Measurements from ENCODE around the gene TRIM47.

TRIM47 gene

DNA sequence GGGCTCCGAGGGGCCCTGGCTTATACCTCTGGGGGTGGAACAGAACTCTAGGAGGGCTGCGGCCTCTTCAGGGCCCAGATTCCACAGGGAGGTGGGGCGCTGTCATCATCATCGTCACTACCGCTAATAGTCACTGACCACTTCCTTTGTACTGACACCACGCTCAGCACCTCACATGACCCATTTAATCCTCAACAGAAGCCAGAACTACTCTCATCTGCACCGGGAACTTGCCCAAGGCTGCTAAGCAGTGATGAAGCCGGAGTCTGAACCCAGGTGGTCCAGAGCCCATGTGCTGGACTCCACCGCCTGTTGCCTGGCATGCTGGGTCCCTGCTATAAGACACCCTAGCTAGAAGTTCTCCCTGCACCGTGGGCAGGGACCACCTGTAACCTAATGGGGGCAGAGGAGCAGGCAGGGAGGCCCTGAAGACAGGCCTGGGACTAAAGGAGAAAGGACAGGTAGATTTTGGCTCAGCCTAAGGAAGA lies 46.2 kb downstream of the TRIM47 start:
- peak; percentile 82 for DNase-seq (ENCODE audit: low spot score)

DNA sequence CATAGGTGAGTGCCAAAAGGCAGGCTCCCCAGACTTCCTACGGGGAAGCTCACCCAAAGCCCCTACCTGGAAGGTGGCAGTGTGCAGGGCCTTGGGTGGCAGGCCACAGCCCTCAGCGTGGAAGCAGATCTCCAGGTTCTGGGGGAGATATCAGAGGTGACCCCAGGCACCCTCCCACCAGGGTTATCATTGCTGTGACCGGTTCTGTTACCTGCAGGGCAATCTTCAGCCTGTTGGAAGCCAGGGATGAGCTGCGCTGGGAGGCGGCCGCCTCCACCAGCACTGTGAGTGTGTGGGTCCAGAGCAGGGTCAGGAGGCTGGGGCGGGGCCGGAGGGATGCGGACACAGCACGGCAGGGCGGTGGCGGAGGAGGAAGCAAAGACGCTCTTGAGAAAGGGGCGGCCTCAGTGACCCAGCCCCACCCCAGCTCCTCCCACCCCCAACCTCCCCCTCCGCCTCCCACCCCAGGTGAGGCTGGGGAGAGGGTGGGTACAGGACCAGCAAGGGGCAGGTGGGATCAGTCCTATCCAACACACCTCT lies 47.3 kb downstream of the TRIM47 start:
- DNase-seq (ENCODE audit: low spot score), result no peak

DNA sequence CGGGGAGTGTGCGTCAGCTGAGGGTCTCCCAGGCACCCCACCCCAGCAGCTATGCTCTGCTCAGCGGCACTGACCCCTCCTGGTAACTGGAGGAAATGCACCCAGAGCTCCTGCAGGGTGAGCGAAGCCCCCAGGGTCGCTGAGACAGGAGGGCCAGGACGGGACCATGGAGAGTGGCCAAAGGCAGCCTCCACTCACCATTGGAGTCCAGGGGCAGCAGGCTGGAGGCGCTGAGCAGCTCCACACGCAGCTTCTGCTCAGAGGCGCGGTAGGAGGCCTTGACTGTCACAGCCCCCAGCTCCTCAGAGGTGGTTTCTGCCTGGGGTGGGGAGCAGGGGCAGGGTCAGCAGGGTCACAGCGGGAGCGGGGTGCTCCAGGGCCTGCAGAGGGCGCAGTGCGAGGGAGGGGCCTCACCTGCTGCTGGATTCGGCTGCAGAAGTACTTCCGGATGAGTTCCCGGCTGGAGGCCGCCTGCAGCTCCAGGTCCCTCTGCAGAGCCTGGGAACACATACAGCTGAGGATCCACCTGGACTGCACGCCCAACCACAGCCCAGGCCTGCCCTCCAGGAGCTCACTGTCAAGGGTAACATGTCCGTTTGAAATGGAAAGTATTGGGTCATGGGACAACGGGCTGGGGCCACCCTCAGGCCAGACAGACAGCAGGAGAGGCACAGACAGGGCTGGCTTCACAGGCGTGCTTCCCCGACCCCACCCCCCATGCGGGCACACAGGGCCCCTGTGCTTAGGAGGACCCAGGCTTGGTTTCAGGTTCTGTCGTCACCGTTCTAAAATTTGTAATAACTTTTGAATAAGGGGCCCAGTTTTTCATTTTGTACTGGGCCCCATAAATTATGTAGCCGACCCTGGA lies 48.0 kb downstream of the TRIM47 start:
- DNase-seq (ENCODE audit: low spot score), result no peak

DNA sequence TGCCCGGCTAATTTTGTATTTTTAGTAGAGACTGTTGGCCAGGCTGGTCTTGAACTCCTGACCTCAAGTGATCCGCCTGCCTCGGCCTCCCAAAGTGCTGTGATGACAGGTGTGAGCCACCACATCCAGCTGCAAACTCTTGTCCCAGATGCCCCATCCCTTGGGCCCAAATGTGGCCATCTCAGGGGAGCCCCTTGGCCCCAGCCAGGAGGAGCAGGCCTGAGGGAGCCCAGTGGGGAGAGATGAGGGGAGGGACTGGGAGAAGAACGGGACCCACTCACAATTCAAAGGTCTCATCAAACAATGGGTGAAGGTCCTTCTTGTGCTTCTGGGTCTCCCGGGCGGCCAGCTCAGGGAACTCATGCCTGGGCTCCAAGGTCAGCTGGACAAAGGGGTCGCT lies 48.6 kb downstream of the TRIM47 start:
- no peak for DNase-seq (ENCODE audit: low spot score)

DNA sequence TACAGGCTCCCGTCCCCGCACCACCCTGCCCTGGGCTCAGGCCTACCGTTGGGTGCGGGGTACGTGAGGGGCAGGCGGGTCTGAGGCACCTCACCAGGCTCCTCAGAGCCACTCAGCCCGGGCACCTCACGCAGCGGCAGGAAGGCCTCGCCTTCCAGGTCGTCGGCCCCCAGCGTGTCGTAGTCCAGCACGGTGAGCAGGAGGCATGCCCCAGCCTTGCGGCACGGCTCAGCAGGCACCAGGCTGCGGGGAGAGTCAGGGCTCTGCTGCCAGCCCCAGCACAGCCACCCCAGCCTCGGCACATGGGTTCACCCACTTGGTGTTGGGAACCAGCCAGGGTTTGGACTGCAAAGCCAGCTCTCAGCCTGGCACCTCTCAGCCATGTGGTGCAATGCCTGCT lies 49.6 kb downstream of the TRIM47 start:
- no peak for DNase-seq (ENCODE audit: low spot score)

DNA sequence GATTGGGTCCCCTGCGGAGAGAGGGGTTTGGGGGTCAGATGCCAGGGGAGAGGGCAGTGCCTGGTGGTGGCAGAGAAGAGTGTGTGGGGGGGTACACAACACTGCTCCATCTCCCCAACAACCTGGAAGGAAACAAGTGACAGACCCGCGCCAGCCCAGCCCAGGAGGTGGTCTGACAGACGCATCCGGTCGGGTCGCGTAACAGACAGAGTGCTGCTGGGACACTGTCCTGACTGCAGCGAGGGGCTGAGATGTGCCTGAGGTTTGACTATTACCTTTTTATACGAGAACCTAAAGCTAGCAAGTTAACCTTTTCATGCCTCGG lies 50.3 kb downstream of the TRIM47 start:
- no peak for DNase-seq (ENCODE audit: low spot score)

DNA sequence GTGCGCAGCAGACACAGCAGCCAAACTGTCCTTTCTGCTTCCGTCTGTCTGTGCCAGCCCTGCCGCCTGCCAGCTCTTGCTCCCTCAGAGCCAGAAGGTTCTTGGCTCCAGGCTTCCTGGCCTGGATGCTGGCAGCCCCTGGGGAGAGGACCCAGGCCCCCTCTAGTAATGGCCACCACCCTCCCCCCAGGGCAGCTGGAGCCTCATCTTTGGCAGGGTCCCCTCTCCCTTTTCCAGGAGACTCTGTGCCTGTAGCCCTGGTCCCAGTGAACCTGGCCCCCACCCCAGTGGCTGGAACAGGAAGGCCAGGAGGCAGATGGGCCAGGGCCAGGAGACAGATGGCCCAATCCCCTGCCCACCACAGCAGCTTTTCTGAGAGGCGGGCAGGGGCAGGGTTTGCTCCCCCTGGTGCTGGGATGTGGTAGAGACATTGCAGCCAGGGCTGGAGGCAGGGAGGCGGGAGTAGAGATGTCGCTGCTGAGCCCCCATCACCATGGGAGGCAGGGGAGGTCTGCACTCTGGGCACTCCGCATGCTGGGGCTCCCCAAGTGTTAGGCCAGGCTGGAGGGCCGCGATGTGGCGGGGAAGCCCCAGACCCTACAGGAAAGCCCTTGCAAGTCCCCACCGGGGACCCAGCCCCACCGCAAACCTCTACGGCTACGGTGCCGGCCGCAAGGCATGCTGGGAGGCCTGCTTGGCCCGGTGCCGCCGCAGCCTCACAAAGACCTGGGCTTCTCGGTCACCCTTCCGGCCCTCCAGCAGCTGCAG lies 50.9 kb downstream of the TRIM47 start:
- peak; percentile 89 for DNase-seq (ENCODE audit: low spot score)

DNA sequence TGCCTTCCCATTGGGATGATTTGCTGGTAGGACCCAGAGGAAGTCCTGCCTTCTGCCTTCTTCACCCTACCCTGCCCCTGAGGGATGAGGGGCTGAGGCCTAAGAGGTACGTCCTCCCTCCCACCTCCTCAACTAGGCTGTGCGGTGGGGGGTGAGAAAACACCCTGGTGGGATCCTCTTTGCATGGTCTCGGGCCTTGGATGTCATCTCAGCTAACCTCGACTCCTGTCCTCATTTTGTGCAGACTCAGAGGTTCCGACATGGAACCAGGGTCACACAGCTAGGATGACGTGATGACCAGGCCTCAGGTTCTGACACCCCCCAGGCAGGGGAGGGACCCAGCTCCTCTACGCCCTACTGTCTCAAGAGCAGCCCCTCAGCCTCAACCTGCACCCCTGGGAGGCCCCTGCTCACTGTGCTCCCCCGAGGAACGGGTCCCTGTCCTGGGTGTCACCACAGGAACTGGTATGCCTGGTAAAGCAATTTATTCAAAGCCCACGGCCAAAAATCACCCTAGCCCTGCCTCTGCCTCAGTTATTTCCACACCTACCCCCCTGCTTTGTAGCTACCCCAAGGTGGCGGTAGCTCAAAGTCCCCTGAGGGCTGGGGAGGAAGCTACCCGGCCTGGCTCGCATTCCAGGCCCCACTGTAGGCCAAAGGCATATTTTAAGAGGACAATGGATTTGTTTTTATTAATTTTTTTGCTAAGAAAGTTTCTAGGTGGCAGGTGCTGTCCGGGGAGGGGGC lies 51.6 kb downstream of the TRIM47 start:
- DNase-seq (ENCODE audit: low spot score), result no peak

DNA sequence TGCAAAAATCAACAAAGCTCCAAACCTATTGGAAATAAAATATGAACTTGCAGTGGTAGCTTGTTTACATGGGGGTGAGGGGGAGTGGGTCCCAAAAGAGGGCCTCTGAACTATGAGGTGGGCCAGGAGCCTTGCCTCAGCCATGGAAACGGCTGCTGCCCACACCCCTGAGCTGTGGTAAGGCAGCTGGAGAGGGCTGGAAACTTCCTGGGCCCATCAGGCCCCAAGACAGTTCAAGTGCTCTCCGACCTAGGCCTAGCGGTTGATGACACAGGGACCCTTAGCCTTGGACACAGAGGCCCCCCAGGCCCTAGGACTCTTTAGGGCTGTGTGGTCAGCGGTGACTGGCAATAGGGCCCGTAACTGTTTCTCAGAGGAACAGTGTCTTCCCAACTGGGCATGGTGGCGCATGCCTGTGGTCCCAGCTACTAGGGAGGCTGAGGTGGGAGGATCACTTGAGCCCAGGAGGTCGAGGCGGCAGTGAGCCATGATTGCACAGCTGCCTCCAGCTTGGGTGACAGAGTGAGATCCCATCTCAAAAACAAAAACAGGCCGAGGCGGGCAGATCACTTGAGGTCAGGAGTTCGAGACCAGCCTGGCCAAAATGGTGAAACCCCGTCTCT lies 52.5 kb downstream of the TRIM47 start:
- no peak for DNase-seq (ENCODE audit: low spot score)

DNA sequence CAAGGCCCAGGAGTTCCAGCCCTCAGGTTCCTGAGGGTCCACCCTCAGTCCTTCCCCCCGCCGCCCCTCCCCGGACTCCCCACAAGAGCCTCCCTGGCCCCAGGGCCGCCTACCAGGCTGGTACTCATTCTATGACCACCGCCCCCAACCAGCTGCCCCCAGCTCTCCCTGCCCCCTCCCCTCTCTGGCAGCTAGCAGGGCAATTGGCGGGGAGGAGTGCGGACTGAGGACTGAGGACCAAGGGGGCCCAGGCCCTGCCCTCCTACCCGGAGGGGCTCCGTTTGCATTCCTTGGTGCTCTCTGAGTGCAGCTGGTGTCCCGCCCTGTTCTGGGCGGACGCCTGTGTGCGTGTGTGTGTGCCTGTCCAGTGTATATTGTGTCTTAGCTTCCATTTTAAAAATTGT lies 53.2 kb downstream of the TRIM47 start:
- DNase-seq (ENCODE audit: low spot score), result no peak

DNA sequence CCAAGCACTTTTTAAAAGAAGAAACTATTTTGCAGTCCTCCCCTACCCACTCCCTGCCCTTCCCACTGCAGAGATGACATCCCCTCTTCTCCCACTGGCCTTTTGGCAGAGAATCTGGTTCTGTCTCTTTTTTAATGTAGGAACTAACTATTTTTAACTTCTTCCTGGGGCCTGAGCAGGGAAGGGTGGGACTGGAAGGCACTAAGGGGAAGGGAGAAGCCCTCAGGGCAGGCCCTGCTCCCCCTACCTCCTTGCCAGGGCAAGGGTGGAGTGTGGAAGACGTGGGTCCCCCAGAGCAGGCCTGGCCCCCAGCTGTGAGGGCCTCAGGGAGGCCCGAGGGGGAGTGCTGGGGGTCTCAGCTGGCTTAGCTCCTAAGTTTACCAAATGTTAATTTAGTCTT lies 53.7 kb downstream of the TRIM47 start:
- no peak for DNase-seq (ENCODE audit: low spot score)

Measured in AG20443 (cell line).